Heart left ventricle (tissue), 16 donors: Measurements from ENCODE around the gene NDUFS1. TPM values are rescaled to one million over a fixed set of nuclear protein-coding genes. Genes with fewer than 3 reads are reported as not detected.
"Not testable (repeated sequence)": the region's sequence is repeated elsewhere in the genome, so short reads cannot be mapped to it uniquely, and the experiment has no call there.

Source experiments
- ATAC-seq, 4 donors: fragments of 200-7000 bp; cut with Tn5 transposase; one replicate each; pipeline ENCODE4 v1.9.1; 2020 to 2022; ENCODE audit warnings: moderate library complexity in 4 of 4, mild to moderate bottlenecking in 3 of 4, moderate number of reproducible peaks in 1 of 4
- DNase-seq, 5 donors: peaks; one replicate each; pipeline ENCODE4 v3.0.0-alpha.2; 2020
- H3K27ac ChIP-seq, 12 donors: fragments of 200-600 bp; sonication (generic) in 4 of 12; one replicate each; pipeline versions ENCODE4 v1.5.0 to v1.8.0; 2016 to 2022; ENCODE audit warnings: mild to moderate bottlenecking in 2 of 12
- H3K27me3 ChIP-seq, 9 donors: fragments of 200-600 bp; sonication (generic) in 2 of 9; one replicate each; pipeline versions ENCODE4 v1.5.1 to v1.8.0; 2016 to 2022; ENCODE audit warnings: mild to moderate bottlenecking in 3 of 9
- H3K36me3 ChIP-seq, 9 donors: fragments of 200-600 bp; sonication (generic) in 2 of 9; one replicate each; pipeline versions ENCODE4 v1.5.0 to v1.8.0; 2018 to 2022; ENCODE audit warnings: mild to moderate bottlenecking in 2 of 9
- H3K4me1 ChIP-seq, 12 donors: fragments of 200-600 bp; sonication (generic) in 4 of 12; one replicate each; pipeline versions ENCODE4 v1.5.0 to v1.8.0; 2016 to 2022; ENCODE audit warnings: mild to moderate bottlenecking in 3 of 12
- H3K4me3 ChIP-seq, 12 donors: fragments of 200-600 bp; sonication (generic) in 4 of 12; one replicate each; pipeline versions ENCODE4 v1.5.0 to v1.8.0; 2017 to 2022; ENCODE audit warnings: mild to moderate bottlenecking in 9 of 12, moderate library complexity in 4 of 12
- H3K9me3 ChIP-seq, 12 donors: fragments of 200-600 bp; sonication (generic) in 4 of 12; one replicate each; pipeline versions ENCODE4 v1.5.0 to v1.8.0; 2016 to 2022; ENCODE audit warnings: mild to moderate bottlenecking in 1 of 12
- POLR2A ChIP-seq, 2 donors: fragments of 450-650 bp; IDR thresholded peaks; one replicate each; pipeline ENCODE4 v1.6.1; 2017; ENCODE audit warnings: antibody characterized with exemption in 2 of 2, mild to moderate bottlenecking in 2 of 2, moderate library complexity in 2 of 2
- WGBS, 4 donors: extraction: QIAGEN DNeasy Blood & Tissue Kit in 2 of 4; methylation state at CpG; one replicate each; pipeline versions ENCODE4 v1.1.5 to v1.1.7; 2013 to 2018; 5-methylcytosine and 5-hydroxymethylcytosine counted together
- intact Hi-C, 10 donors: fragments of 100-400 bp; cut with DNase I; formaldehyde crosslinking; loops; one replicate each; pipeline versions ENCODE4 v1.11.1 to v1.14.2; 2022
- polyA plus RNA-seq, 2 donors: library from polyadenylated mRNA; stranded (reverse); fragments of 200-250 nt; gene quantifications; one replicate each; pipeline ENCODE4 v1.2.3, GENCODE V29; 2013
- total RNA-seq, 9 donors: library from RNA; depleted of rRNA in 2 of 9; stranded (reverse); fragments of >200 nt in 2 of 9; fragmentation: NEBNext Ultra II Directional in 3 of 9; extraction: Animal tissue kit (Norgen Biotek cat#: 25700) in 3 of 9; gene quantifications; one replicate each; pipeline versions ENCODE4 v1.1.0 to v1.2.4, GENCODE V29; 2016 to 2023
- TF ChIP-seq, protein P1 (sequence below), 12 donors: fragments of 200-600 bp; sonication (generic) in 4 of 12; IDR thresholded peaks; one replicate each; pipeline versions ENCODE4 v1.5.0 to v1.8.0; 2018 to 2022; ENCODE audit warnings: antibody characterized with exemption in 12 of 12, mild to moderate bottlenecking in 5 of 12
- donor health status: ischemic (EF 13 %, LVEDD 7.1; RV severe dilation, severe dysfunction).
- donor health status: healthy with polysubstance abuse.
- donor health status: DM: no; HTN: yes; CAD: no.
- donor health status: DM: no; HTN: no; CAD: no.
- donor health status: ischemic (EF 25% LVEDD 6.9; RV normal size, moderate dysfunction).
- donor health status: ischemic (EF 25% LVEDD 5.7; RV mildly dilated, moderate dysfunction).
- donor health status: healthy.
- donor health status: DM: yes; HTN: yes; CAD: no.
- donor health status: ischemic (EF 35%, LVEDD 5.7; RV mildly dilated, moderate dysfunction).
- donor health status: nonischemic (EF 11% LVEDD 7.7; RV severe dilation, severe dysfunction).
- donor health status: DM: yes; HTN: yes; CAD: no.
- donor health status: PGD.
- donor health status: ischemic (EF 29% LVEDD 5.4; RV normal size, mild dysfunction).
- donor health status: nonischemic (EF 23%, LVEDD 6.1; RV moderate dilation, normal function).

NDUFS1 gene
- total and polyA plus RNA-seq, 11 donors = 97.0 to 804 (median 489) TPM

- DNase-seq (no peak), ATAC-seq (no peak)
- Histone ChIP-seq H3K27ac (no peak overlapping the region), H3K4me3 (no peak overlapping the region), H3K27me3 (no peaks in the 10 kb centered on the region), H3K4me1 (peaks cover 0 to 6% (median 0%) of the 10 kb centered on the region in 12 donors), H3K9me3 (no peaks in the 10 kb centered on the region), H3K36me3 (peaks cover 7 to 100% (median 100%) of the 10 kb centered on the region in 9 donors)
- intact Hi-C loops = no loop called here
- TF ChIP-seq, protein P1, sequence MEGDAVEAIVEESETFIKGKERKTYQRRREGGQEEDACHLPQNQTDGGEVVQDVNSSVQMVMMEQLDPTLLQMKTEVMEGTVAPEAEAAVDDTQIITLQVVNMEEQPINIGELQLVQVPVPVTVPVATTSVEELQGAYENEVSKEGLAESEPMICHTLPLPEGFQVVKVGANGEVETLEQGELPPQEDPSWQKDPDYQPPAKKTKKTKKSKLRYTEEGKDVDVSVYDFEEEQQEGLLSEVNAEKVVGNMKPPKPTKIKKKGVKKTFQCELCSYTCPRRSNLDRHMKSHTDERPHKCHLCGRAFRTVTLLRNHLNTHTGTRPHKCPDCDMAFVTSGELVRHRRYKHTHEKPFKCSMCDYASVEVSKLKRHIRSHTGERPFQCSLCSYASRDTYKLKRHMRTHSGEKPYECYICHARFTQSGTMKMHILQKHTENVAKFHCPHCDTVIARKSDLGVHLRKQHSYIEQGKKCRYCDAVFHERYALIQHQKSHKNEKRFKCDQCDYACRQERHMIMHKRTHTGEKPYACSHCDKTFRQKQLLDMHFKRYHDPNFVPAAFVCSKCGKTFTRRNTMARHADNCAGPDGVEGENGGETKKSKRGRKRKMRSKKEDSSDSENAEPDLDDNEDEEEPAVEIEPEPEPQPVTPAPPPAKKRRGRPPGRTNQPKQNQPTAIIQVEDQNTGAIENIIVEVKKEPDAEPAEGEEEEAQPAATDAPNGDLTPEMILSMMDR (IDR thresholded peaks at IDR 0.05) = no peak
- TF ChIP-seq POLR2A (IDR thresholded peaks at IDR 0.05) = no peak
- WGBS, 4 donors = 94 to 98% (median 96%) methylated on average over 2 of the region's 2 CpGs
Observed at GRCh38 chr2:206144383-206144782, 14.9 kb downstream of the NDUFS1 start.

DNA sequence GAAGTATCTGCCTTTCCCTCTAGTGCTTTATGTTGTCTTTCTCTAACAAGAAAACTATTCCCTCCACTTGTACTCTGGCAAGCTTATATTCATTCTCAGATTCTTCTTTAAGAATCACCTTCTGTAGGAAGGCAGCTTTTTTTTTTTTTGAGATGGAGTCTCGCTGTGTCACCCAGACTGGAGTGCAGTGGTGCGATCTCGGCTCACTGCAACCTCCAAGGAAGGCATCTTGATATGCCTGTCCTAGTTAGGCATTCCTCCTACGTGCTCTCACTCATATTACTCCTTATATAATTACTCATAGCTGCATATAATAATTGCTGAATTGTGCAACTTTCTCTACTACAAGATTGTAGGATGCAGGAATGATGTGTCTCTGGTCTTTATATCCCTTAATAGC lies 15.8 kb downstream of the NDUFS1 start:
- Histone ChIP-seq H3K4me1 (peaks cover 0 to 6% (median 0%) of the 10 kb centered on the region in 12 donors), H3K27ac (no peak overlapping the region), H3K36me3 (peaks cover 7 to 100% (median 100%) of the 10 kb centered on the region in 9 donors), H3K4me3 (no peak overlapping the region), H3K27me3 (no peaks in the 10 kb centered on the region), H3K9me3 (no peaks in the 10 kb centered on the region)
- intact Hi-C loops = no loop called here
- no peak for DNase-seq
- no peak for ATAC-seq
- TF ChIP-seq, protein P1 (IDR thresholded peaks at IDR 0.05) = no peak
- no peak for TF ChIP-seq POLR2A (IDR thresholded peaks at IDR 0.05)
- 88 to 93% (median 92%) methylated on average over 4 of the region's 4 CpGs for WGBS, 4 donors

DNA sequence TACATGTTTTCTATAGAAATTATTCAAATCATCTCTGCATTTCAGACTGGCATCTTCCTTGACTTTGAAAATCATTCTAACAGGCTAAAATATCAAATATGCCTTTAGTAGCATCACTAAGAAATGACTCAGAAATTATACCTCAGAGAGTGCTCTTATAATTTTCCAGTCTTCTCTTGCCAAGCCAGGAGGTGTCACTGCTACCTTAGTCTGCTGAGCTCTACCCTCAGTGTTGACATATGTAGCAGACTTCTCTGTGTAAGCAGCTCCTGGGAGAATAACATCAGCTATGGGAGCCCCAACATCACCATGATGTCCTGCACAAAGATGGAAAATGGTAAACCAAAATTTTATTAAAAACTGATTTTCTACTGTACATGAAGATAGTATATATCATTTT lies 31.6 kb downstream of the NDUFS1 start:
- Histone ChIP-seq H3K9me3 (no peaks in the 10 kb centered on the region), H3K36me3 (peaks cover 0 to 100% (median 99%) of the 10 kb centered on the region in 9 donors), H3K27ac (no peak overlapping the region), H3K4me1 (no peaks in the 10 kb centered on the region), H3K4me3 (no peak overlapping the region), H3K27me3 (no peaks in the 10 kb centered on the region)
- intact Hi-C loops = loop anchor here in 2 of 10 donors (10.0 kb wide), 2 partner anchors 103 to 113 kb away; no protein-coding TSS in a partner anchor
- no peak for DNase-seq
- no peak for ATAC-seq
- TF ChIP-seq, protein P1 (IDR thresholded peaks at IDR 0.05) = no peak
- no peak for TF ChIP-seq POLR2A (IDR thresholded peaks at IDR 0.05)

GRCh38 chr2:206125901-206126300 lies 33.3 kb downstream of the NDUFS1 start:
- intact Hi-C loops = loop anchor here in 2 of 10 donors (10.0 kb wide), 2 partner anchors 101 to 111 kb away; no protein-coding TSS in a partner anchor
- Histone ChIP-seq H3K36me3 (peaks cover 0 to 100% (median 99%) of the 10 kb centered on the region in 9 donors), H3K9me3 (peaks cover 0 to 6% (median 0%) of the 10 kb centered on the region in 12 donors)

GRCh38 chr2:206122569-206122968 lies 36.7 kb downstream of the NDUFS1 start:
- ATAC-seq, DNase-seq, H3K4me1 ChIP-seq, H3K4me3 ChIP-seq, H3K27ac ChIP-seq, H3K27me3 ChIP-seq: not testable (repeated sequence)
- peaks cover 0 to 99% (median 88%) of the 10 kb centered on the region in 9 donors for H3K36me3 ChIP-seq
- intact Hi-C loops = loop anchor here in 2 of 10 donors (10.0 kb wide), 2 partner anchors 98 to 108 kb away; no protein-coding TSS in a partner anchor
- H3K9me3 ChIP-seq = peaks cover 0 to 17% (median 0%) of the 10 kb centered on the region in 12 donors
- WGBS, 4 donors = 92 to 99% (median 99%) methylated on average over 3 of the region's 3 CpGs

More at GRCh38 chr2:206125901-206126300, 33.3 kb downstream of the NDUFS1 start:
- TF ChIP-seq, protein P1 (IDR thresholded peaks at IDR 0.05) = no peak
- no peak for TF ChIP-seq POLR2A (IDR thresholded peaks at IDR 0.05)
- Histone ChIP-seq H3K4me3 (no peak overlapping the region), H3K27ac (no peak overlapping the region), H3K27me3 (no peaks in the 10 kb centered on the region), H3K4me1 (no peaks in the 10 kb centered on the region)
- no peak for ATAC-seq
- no peak for DNase-seq
